ENCODE data around the gene DOCK3.

DNA sequence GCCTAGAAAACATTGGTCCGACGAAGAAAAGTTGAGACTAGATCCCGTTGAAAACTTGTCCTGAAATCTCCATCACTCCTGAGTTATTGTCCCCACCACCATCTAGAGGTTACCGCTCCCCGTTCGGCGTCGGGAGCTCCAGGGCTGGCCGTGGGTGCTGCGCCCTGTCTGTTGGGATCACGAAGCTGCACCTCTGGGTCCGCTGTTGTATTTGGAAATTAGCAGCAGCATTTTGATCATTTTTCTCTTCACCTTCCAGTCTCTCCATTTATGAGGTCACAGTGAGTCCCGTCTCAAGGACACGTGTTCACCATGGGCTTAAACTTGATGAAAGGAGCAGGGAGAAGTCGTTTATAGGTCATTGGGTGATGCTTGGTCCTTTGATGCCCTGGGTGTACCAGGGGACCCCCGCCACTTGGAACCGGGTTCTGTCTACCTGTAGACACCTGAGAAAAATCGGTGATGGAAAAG, 710.9 kb downstream of the DOCK3 start:
- TF ChIP-seq POLR2A (IDR thresholded peaks at IDR 0.05) (no peak), EP300 (IDR thresholded peaks at IDR 0.05) (no peak)
- TF ChIP-seq, protein P1, sequence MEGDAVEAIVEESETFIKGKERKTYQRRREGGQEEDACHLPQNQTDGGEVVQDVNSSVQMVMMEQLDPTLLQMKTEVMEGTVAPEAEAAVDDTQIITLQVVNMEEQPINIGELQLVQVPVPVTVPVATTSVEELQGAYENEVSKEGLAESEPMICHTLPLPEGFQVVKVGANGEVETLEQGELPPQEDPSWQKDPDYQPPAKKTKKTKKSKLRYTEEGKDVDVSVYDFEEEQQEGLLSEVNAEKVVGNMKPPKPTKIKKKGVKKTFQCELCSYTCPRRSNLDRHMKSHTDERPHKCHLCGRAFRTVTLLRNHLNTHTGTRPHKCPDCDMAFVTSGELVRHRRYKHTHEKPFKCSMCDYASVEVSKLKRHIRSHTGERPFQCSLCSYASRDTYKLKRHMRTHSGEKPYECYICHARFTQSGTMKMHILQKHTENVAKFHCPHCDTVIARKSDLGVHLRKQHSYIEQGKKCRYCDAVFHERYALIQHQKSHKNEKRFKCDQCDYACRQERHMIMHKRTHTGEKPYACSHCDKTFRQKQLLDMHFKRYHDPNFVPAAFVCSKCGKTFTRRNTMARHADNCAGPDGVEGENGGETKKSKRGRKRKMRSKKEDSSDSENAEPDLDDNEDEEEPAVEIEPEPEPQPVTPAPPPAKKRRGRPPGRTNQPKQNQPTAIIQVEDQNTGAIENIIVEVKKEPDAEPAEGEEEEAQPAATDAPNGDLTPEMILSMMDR (IDR thresholded peaks at IDR 0.05), result no peak

Measured in gastroesophageal sphincter (tissue), 3 donors.